PFSK-1 (cell line): Measurements from ENCODE around the gene RPS6KL1.

Experiments used
- FOXP2 ChIP-seq: optimal IDR thresholded peaks from 2 replicates; pipeline ENCODE3; 2011; ENCODE audit warnings: borderline replicate concordance, control low read depth, inconsistent platforms; ENCODE audit not compliant: insufficient read depth; ENCODE audit errors: extremely low read length, extremely low read depth
- POLR2AphosphoS5 ChIP-seq: IDR thresholded peaks from 2 replicates; pipeline ENCODE4 v1.6.1; 2012; ENCODE audit warnings: low read depth, mild to moderate bottlenecking, control low read depth, low read length, moderate library complexity
- REST ChIP-seq, 2 experiments: IDR thresholded peaks; 2 replicates each; pipeline versions ENCODE4 v1.6.1 to v1.8.0; 2011 to 2012; ENCODE audit warnings: low read depth in 2 of 2, low read length in 2 of 2, control low read depth in 1 of 2, inconsistent platforms in 1 of 2, mild to moderate bottlenecking in 1 of 2, moderate library complexity in 1 of 2; ENCODE audit not compliant: insufficient read depth in 1 of 2
- SIN3A ChIP-seq: IDR thresholded peaks from 2 replicates; pipeline ENCODE4 v1.6.1; 2012; ENCODE audit warnings: mild to moderate bottlenecking, low read length, moderate library complexity, borderline replicate concordance; ENCODE audit not compliant: insufficient read depth
- TAF1 ChIP-seq: IDR thresholded peaks from 2 replicates; pipeline ENCODE4 v1.6.1; 2012; ENCODE audit warnings: low read length, control low read depth, borderline replicate concordance; ENCODE audit not compliant: insufficient read depth

The RPS6KL1 gene

DNA sequence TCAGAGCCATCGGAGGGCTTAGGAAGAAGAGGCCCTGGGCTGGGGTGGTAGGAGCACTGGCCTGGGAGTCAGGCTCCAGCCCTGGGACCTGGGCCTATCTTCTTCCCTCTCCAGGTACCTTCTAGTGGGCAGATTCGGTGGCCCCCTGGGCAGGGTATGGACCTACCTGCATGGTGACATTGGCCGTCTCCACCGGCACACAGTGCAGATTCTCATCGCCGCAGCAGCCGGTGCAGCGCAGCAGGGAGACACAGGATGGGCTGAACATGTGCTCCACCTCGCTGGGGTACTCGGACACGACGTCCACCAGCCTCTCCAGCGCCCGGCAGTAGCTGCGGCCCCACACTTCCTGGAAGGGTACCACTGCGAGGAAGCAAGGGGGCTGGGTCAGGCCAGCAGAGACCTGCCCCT, 26.1 kb upstream of the RPS6KL1 start:
- TF ChIP-seq SIN3A, result no peak

GRCh38 chr14:74948228-74949175, 25.4 kb upstream of the RPS6KL1 start:
- no peak for TF ChIP-seq FOXP2
- no peak for TF ChIP-seq POLR2AphosphoS5
- no peak for TF ChIP-seq REST (IDR thresholded peaks at IDR 0.05; ENCODE audit: insufficient read depth in 1 of 2, low read depth in 2 of 2, low read length in 2 of 2)
- TF ChIP-seq SIN3A, result no peak
- no peak for TF ChIP-seq TAF1

- TF ChIP-seq SIN3A, result no peak
- no peak for TF ChIP-seq FOXP2
- TF ChIP-seq REST (IDR thresholded peaks at IDR 0.05; ENCODE audit: insufficient read depth in 1 of 2, low read depth in 2 of 2, low read length in 2 of 2), result no peak
- no peak for TF ChIP-seq TAF1
- TF ChIP-seq POLR2AphosphoS5, result no peak
These were observed 24.5 kb upstream of the RPS6KL1 start for GRCh38 chr14:74947353-74948227.

- TF ChIP-seq SIN3A, result no peak
- no peak for TF ChIP-seq POLR2AphosphoS5
- no peak for TF ChIP-seq FOXP2
- TF ChIP-seq REST (IDR thresholded peaks at IDR 0.05; ENCODE audit: insufficient read depth in 1 of 2, low read depth in 2 of 2, low read length in 2 of 2), result no peak
- TF ChIP-seq TAF1, result no peak
These were observed 23.7 kb upstream of the RPS6KL1 start for GRCh38 chr14:74946659-74947281.

DNA sequence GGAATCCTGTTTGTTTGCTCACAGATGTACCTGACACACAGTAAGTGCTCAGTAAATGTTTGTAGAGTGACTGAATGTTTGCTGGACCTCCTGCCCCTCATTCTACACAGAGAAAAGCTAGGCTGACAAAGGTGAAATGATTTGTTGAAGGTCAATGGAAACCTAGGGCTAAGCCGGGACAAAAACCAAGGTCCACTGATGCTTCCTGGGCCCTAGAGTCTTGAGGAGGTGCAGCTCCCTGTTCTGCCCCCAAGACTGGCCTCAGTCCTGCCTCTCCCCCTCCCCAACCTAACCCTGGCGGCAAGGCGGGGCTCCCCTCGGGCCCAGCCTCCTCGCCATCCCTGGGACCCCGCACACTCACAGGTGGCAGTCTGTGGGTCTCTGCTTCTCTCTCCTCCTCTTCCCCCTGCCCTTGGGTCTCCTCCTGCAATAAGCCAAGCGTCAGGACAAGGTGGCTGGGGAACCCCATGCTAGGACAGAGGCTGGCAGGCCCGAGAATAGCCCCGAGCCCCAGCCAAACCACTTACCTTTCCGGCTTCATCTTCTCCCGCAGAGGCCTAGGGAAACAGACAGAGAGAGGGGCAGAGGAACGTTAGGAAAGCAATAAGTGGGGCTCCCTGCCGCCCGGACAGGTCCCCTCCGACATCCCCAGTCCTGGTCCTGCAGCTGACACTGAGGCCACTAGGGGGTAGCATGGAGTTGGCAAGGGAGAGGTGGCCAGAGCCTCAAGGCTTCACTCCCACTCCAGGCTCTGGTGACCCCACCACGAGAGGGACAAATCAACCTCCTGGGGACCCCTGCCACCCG, 23.0 kb upstream of the RPS6KL1 start:
- no peak for TF ChIP-seq SIN3A
- TF ChIP-seq TAF1, result no peak
- no peak for TF ChIP-seq FOXP2
